ENCODE data around the gene RPS23. TPM values are rescaled to one million over a fixed set of nuclear protein-coding genes. Genes with fewer than 3 reads are reported as not detected.

Gene RPS23
- total RNA-seq, 1 donor from 2014 or later, result 2,105 TPM

GRCh38 chr5:82309091-82309531 is 31.0 kb upstream of the RPS23 start:
- Mint-ChIP-seq H3K4me3 (no peak overlapping the region), H3K27me3 (ENCODE audit: low read depth) (no peaks in the 10 kb centered on the region), H3K9me3 (peaks cover 12% of the 10 kb centered on the region), H3K27ac (no peak overlapping the region), H3K4me1 (peaks cover 17% of the 10 kb centered on the region), H3K36me3 (peaks cover 23% of the 10 kb centered on the region)
- DNase-seq (ENCODE audit: low spot score in 2 of 2, unreplicated experiment in 2 of 2), result no peak
- TF ChIP-seq CTCF (IDR thresholded peaks at IDR 0.05; ENCODE audit: unreplicated experiment), result no peak

GRCh38 chr5:82308416-82308815 is 30.3 kb upstream of the RPS23 start:
- H3K9me3 Mint-ChIP-seq, result peaks cover 12% of the 10 kb centered on the region
- no peak overlapping the region for H3K27ac Mint-ChIP-seq
- H3K36me3 Mint-ChIP-seq, result peaks cover 23% of the 10 kb centered on the region
- peaks cover 14% of the 10 kb centered on the region for H3K4me1 Mint-ChIP-seq
- no peak for TF ChIP-seq CTCF (IDR thresholded peaks at IDR 0.05; ENCODE audit: unreplicated experiment)
- H3K4me3 Mint-ChIP-seq, result no peak overlapping the region
- no peak for DNase-seq (ENCODE audit: low spot score in 2 of 2, unreplicated experiment in 2 of 2)
- H3K27me3 Mint-ChIP-seq (ENCODE audit: low read depth), result no peaks in the 10 kb centered on the region

GRCh38 chr5:82307451-82307850 is 29.3 kb upstream of the RPS23 start:
- no peak for DNase-seq (ENCODE audit: low spot score in 2 of 2, unreplicated experiment in 2 of 2)
- Mint-ChIP-seq H3K4me1 (peaks cover 4% of the 10 kb centered on the region), H3K9me3 (peaks cover 12% of the 10 kb centered on the region), H3K27ac (no peak overlapping the region), H3K27me3 (ENCODE audit: low read depth) (no peaks in the 10 kb centered on the region), H3K36me3 (peaks cover 23% of the 10 kb centered on the region), H3K4me3 (no peak overlapping the region)
- TF ChIP-seq CTCF (IDR thresholded peaks at IDR 0.05; ENCODE audit: unreplicated experiment), result no peak

- peaks cover 23% of the 10 kb centered on the region for H3K36me3 Mint-ChIP-seq
- H3K27me3 Mint-ChIP-seq (ENCODE audit: low read depth), result no peaks in the 10 kb centered on the region
- DNase-seq (ENCODE audit: low spot score in 2 of 2, unreplicated experiment in 2 of 2), result no peak
- no peak overlapping the region for H3K4me3 Mint-ChIP-seq
- H3K27ac Mint-ChIP-seq, result no peak overlapping the region
- no peak for TF ChIP-seq CTCF (IDR thresholded peaks at IDR 0.05; ENCODE audit: unreplicated experiment)
- H3K9me3 Mint-ChIP-seq, result peaks cover 12% of the 10 kb centered on the region
- H3K4me1 Mint-ChIP-seq, result peaks cover 2% of the 10 kb centered on the region
Measured at GRCh38 chr5:82306151-82306550, 28.0 kb upstream of the RPS23 start.

GRCh38 chr5:82301190-82301589 is 23.0 kb upstream of the RPS23 start:
- Mint-ChIP-seq H3K4me1 (no peaks in the 10 kb centered on the region), H3K27me3 (ENCODE audit: low read depth) (no peaks in the 10 kb centered on the region), H3K4me3 (no peak overlapping the region), H3K27ac (no peak overlapping the region), H3K36me3 (peaks cover 3% of the 10 kb centered on the region), H3K9me3 (peaks cover 4% of the 10 kb centered on the region)
- no peak for TF ChIP-seq CTCF (IDR thresholded peaks at IDR 0.05; ENCODE audit: unreplicated experiment)
- DNase-seq (ENCODE audit: low spot score in 2 of 2, unreplicated experiment in 2 of 2), result no peak

- TF ChIP-seq CTCF (IDR thresholded peaks at IDR 0.05; ENCODE audit: unreplicated experiment), result no peak
- Mint-ChIP-seq H3K4me3 (no peak overlapping the region), H3K4me1 (peaks cover 4% of the 10 kb centered on the region), H3K9me3 (peaks cover 4% of the 10 kb centered on the region), H3K36me3 (peaks cover 3% of the 10 kb centered on the region), H3K27ac (no peak overlapping the region), H3K27me3 (ENCODE audit: low read depth) (no peaks in the 10 kb centered on the region)
- no peak for DNase-seq (ENCODE audit: low spot score in 2 of 2, unreplicated experiment in 2 of 2)
Measured at GRCh38 chr5:82298668-82299067, 20.5 kb upstream of the RPS23 start.
